HCT116 (cell line): Measurements from ENCODE around the gene TES. TPM values are rescaled to one million over a fixed set of nuclear protein-coding genes. Genes with fewer than 3 reads are reported as not detected.

Source experiments
- ATAC-seq: fragments of 200-7000 bp; cut with Tn5 transposase; 2 replicates; pipeline ENCODE4 v1.9.1; 2020; ENCODE audit warnings: mild to moderate bottlenecking, moderate library complexity
- BruUV-seq: library from RNA; stranded (reverse); fragments of 400-500 nt; replicated peaks from 2 replicates; lab custom pipeline; 2021; lab: Mats Ljungman, UMichigan
- CTCF ChIA-PET: fragments of 300-600 bp; sonication (Branson Sonifier 250); formaldehyde crosslinking; loops from one replicate; lab custom pipeline; 2021; ENCODE audit warnings: antibody characterized with exemption; lab: Charles Lee
- POLR2A ChIA-PET: fragments of 300-600, 350-600 bp; sonication (Branson Sonifier 250); formaldehyde crosslinking; loops from one replicate; lab custom pipeline; 2021; ENCODE audit warnings: antibody characterized with exemption; lab: Charles Lee
- RAD21 ChIA-PET, 2 experiments: fragments of 300-600 bp; sonication (Branson Sonifier 250); formaldehyde crosslinking; loops; one replicate each; lab custom pipeline; 2023; ENCODE audit warnings: low total read pairs in 2 of 2; ENCODE audit not compliant: uncharacterized antibody in 2 of 2, unreplicated experiment in 2 of 2, low non-redundant PET in 1 of 2; lab: Charles Lee
- DNase-seq: peaks from one replicate; pipeline ENCODE4 v3.0.0-alpha.2; 2010; ENCODE audit warnings: low read depth, low spot score
- H2AFZ ChIP-seq: fragments of 200-600 bp; shearing (Covaris generic), sonication (generic); 2 replicates; pipeline ENCODE4 v1.6.1; 2017; ENCODE audit warnings: low read depth, mixed run types, mixed read lengths, antibody characterized with exemption, low read length; ENCODE audit not compliant: poor library complexity, severe bottlenecking
- H3K27ac ChIP-seq: 2 replicates; pipeline ENCODE4 v1.5.1; 2012; ENCODE audit warnings: low read depth, low read length
- H3K27me3 ChIP-seq: fragments of 200-600 bp; sonication (generic); 2 replicates; pipeline ENCODE4 v1.6.1; 2016; ENCODE audit warnings: mixed run types, low read length, mixed read lengths; ENCODE audit not compliant: insufficient read depth
- H3K36me3 ChIP-seq, 2 experiments: fragments of 200-500 bp in 1 of 2; fragments of 200-600 bp in 1 of 2; sonication (Bioruptor generic) in 1 of 2; sonication (generic) in 1 of 2; 2 replicates each; pipeline versions ENCODE4 v1.5.1 to v1.6.1; 2014 to 2016; ENCODE audit warnings: low read length in 2 of 2, inconsistent platforms in 1 of 2, mixed read lengths in 1 of 2, mixed run types in 1 of 2; ENCODE audit not compliant: insufficient read depth in 2 of 2, control insufficient read depth in 1 of 2
- H3K4me1 ChIP-seq, 2 experiments: fragments of 200-600 bp in 1 of 2; sonication (generic) in 1 of 2; 2 replicates each; pipeline versions ENCODE4 v1.5.1 to v1.6.1; 2012 to 2017; ENCODE audit warnings: low read length in 2 of 2, inconsistent platforms in 1 of 2, mild to moderate bottlenecking in 1 of 2, mixed read lengths in 1 of 2, mixed run types in 1 of 2, moderate library complexity in 1 of 2; ENCODE audit not compliant: insufficient read depth in 2 of 2, control insufficient read depth in 1 of 2
- H3K4me2 ChIP-seq: fragments of 200-600 bp; sonication (generic); 2 replicates; pipeline ENCODE4 v1.6.1; 2017; ENCODE audit warnings: mixed run types, low read length, mixed read lengths
- H3K4me3 ChIP-seq, 2 experiments: fragments of 200-600 bp in 1 of 2; sonication (generic) in 1 of 2; replicated peaks in 1 of 2; 2 replicates each; pipeline ENCODE4 v1.5.1; 2011 to 2016; ENCODE audit warnings: low read length in 2 of 2, control low read depth in 1 of 2, low read depth in 1 of 2, mild to moderate bottlenecking in 1 of 2, mixed read lengths in 1 of 2, mixed run types in 1 of 2
- H3K79me2 ChIP-seq: fragments of 200-600 bp; sonication (generic); 2 replicates; pipeline ENCODE4 v1.6.1; 2017; ENCODE audit warnings: mild to moderate bottlenecking, mixed run types, low read length, moderate library complexity, mixed read lengths; ENCODE audit not compliant: insufficient read depth
- H3K9ac ChIP-seq: fragments of 200-600 bp; sonication (generic); 2 replicates; pipeline ENCODE4 v1.6.1; 2016; ENCODE audit warnings: low read length, mixed read lengths
- H3K9me2 ChIP-seq: fragments of 200-600 bp; sonication (generic), shearing (Covaris generic); 2 replicates; pipeline ENCODE4 v1.6.1; 2017; ENCODE audit warnings: mixed run types, mild to moderate bottlenecking, moderate library complexity; ENCODE audit not compliant: insufficient read depth
- H3K9me3 ChIP-seq, 2 experiments: fragments of 200-500 bp in 1 of 2; fragments of 200-600 bp in 1 of 2; sonication (Bioruptor generic) in 1 of 2; sonication (generic) in 1 of 2; 2 replicates each; pipeline ENCODE4 v1.6.1; 2014 to 2017; ENCODE audit warnings: low read length in 2 of 2, mixed read lengths in 2 of 2, inconsistent platforms in 1 of 2, low read depth in 1 of 2, mild to moderate bottlenecking in 1 of 2, mixed run types in 1 of 2, moderate library complexity in 1 of 2; ENCODE audit not compliant: control insufficient read depth in 1 of 2, insufficient read depth in 1 of 2
- H4K20me1 ChIP-seq: fragments of 200-600 bp; sonication (generic), shearing (Covaris generic); 2 replicates; pipeline ENCODE4 v1.6.1; 2017; ENCODE audit warnings: mixed run types, mild to moderate bottlenecking, moderate library complexity; ENCODE audit not compliant: insufficient read depth
- CBX3 ChIP-seq: IDR thresholded peaks from 2 replicates; pipeline ENCODE4 v1.6.1; 2012; ENCODE audit warnings: low read depth
- ELF1 ChIP-seq: IDR thresholded peaks from 2 replicates; pipeline ENCODE4 v1.6.1; 2012; ENCODE audit warnings: low read depth, borderline replicate concordance
- EZH2 ChIP-seq: fragments of 200-600 bp; sonication (generic); IDR thresholded peaks from 2 replicates; pipeline ENCODE4 v1.6.1; 2017; ENCODE audit warnings: antibody characterized with exemption, mixed run types
- EZH2phosphoT487 ChIP-seq: fragments of 200-600 bp; IDR thresholded peaks from 2 replicates; pipeline ENCODE4 v1.6.1; 2018; ENCODE audit warnings: antibody characterized with exemption, borderline replicate concordance
- JUND ChIP-seq: IDR thresholded peaks from 2 replicates; pipeline ENCODE4 v1.6.1; 2012
- POLR2A ChIP-seq: IDR thresholded peaks from 2 replicates; pipeline ENCODE4 v1.7.0; 2011; ENCODE audit warnings: borderline replicate concordance; ENCODE audit not compliant: insufficient read depth, insufficient read length; ENCODE audit errors: extremely low read depth
- POLR2AphosphoS5 ChIP-seq: IDR thresholded peaks from 2 replicates; pipeline ENCODE4 v1.6.1; 2011; ENCODE audit warnings: mild to moderate bottlenecking, low read depth, low read length, moderate library complexity
- RAD21 ChIP-seq: IDR thresholded peaks from 2 replicates; pipeline ENCODE4 v1.6.1; 2012; ENCODE audit warnings: low read depth, mild to moderate bottlenecking
- SIN3A ChIP-seq: IDR thresholded peaks from 2 replicates; pipeline ENCODE4 v1.6.1; 2012; ENCODE audit warnings: low read depth
- SP1 ChIP-seq: IDR thresholded peaks from 2 replicates; pipeline ENCODE4 v1.6.1; 2012; ENCODE audit warnings: low read depth
- TCF7L2 ChIP-seq: IDR thresholded peaks from 2 replicates; pipeline ENCODE4 v1.7.0; 2011; ENCODE audit warnings: borderline replicate concordance, inconsistent platforms; ENCODE audit not compliant: insufficient read depth, insufficient read length; ENCODE audit errors: extremely low read depth
- YY1 ChIP-seq: IDR thresholded peaks from 2 replicates; pipeline ENCODE4 v1.6.1; 2011; ENCODE audit warnings: low read length, low read depth, moderate library complexity, mild to moderate bottlenecking; ENCODE audit not compliant: insufficient replicate concordance; ENCODE audit errors: extremely low read depth
- ZFX ChIP-seq: fragments of 450-650 bp; IDR thresholded peaks from 2 replicates; pipeline ENCODE4 v1.6.1; 2017
- ZNF274 ChIP-seq: fragments of 200-500 bp; sonication (Bioruptor generic); IDR thresholded peaks from 2 replicates; pipeline ENCODE4 v1.6.1; 2014; ENCODE audit warnings: mild to moderate bottlenecking, low read depth, low read length, inconsistent platforms
- intact Hi-C: fragments of 100-400 bp; cut with micrococcal nuclease; formaldehyde crosslinking; loops from 2 replicates; pipeline ENCODE4 v1.10.0; 2022
- total RNA-seq: library from RNA; stranded (reverse); gene quantifications from one replicate; pipeline ENCODE4 v1.2.1, GENCODE V29; 2021; ENCODE audit not compliant: unreplicated experiment
- TF ChIP-seq, protein P1 (sequence below): IDR thresholded peaks from 2 replicates; pipeline ENCODE4 v1.6.1; 2012

The TES gene
- total RNA-seq, 1 experiment from 2014 or later, result 129 TPM

- H3K9ac ChIP-seq, result no peak overlapping the region
- CTCF ChIA-PET, result no interaction called here
- H3K27ac ChIP-seq, result no peak overlapping the region
- RAD21 ChIA-PET, result no interaction called here
- no peaks in the 10 kb centered on the region for H3K36me3 ChIP-seq
- BruUV-seq, result no TSS peak
- no peak for DNase-seq
- H3K4me2 ChIP-seq, result no peak overlapping the region
- H3K9me3 ChIP-seq, result no peaks in the 10 kb centered on the region
- POLR2A ChIA-PET, result no interaction called here
- no peaks in the 10 kb centered on the region for H3K9me2 ChIP-seq
- H4K20me1 ChIP-seq, result no peaks in the 10 kb centered on the region
- H3K27me3 ChIP-seq, result no peaks in the 10 kb centered on the region
- no peak for ATAC-seq
- intact Hi-C loops, result no loop called here
- no peaks in the 10 kb centered on the region for H3K4me1 ChIP-seq
- no peaks in the 10 kb centered on the region for H3K79me2 ChIP-seq
- TF ChIP-seq, protein P1, sequence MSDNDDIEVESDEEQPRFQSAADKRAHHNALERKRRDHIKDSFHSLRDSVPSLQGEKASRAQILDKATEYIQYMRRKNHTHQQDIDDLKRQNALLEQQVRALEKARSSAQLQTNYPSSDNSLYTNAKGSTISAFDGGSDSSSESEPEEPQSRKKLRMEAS, result no peak
- TF ChIP-seq POLR2A (no peak), ELF1 (no peak)
- H3K4me3 ChIP-seq, result no peak overlapping the region
- H2AFZ ChIP-seq, result no peak overlapping the region
Measured at GRCh38 chr7:116196947-116197346, 13.4 kb upstream of the TES start.

DNA sequence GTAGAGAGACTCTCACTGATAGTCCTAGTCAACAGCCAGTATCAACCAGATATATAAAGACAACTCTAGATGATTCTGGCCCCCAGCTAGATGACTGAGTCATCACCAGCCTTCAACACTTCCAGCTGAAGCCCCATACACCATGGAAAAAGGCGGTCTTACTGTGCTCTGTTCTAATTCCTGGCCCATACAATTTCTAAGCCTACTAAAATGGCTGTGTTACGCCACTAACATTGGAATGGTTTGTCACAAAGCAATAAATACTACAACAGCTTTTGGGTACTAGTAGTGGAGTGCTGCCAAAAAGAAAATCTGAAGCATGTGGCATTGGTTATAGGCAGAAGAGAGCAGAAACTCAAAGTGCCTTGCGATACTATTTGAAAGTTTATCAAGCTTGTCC lies 13.0 kb upstream of the TES start:
- intact Hi-C loops, result no loop called here
- Histone ChIP-seq H3K9ac (no peak overlapping the region), H3K9me2 (no peaks in the 10 kb centered on the region), H3K4me3 (no peak overlapping the region), H3K27ac (no peak overlapping the region), H2AFZ (no peak overlapping the region), H3K4me1 (no peaks in the 10 kb centered on the region), H4K20me1 (no peaks in the 10 kb centered on the region), H3K36me3 (no peaks in the 10 kb centered on the region), H3K9me3 (no peaks in the 10 kb centered on the region), H3K27me3 (no peaks in the 10 kb centered on the region), H3K79me2 (no peaks in the 10 kb centered on the region), H3K4me2 (no peak overlapping the region)
- ChIA-PET RAD21 (no interaction called here), CTCF (no interaction called here), POLR2A (no interaction called here)
- BruUV-seq, result no TSS peak
- ATAC-seq, result no peak
- TF ChIP-seq YY1 (no peak), TCF7L2 (no peak), SP1 (no peak), ELF1 (no peak), POLR2AphosphoS5 (no peak), EZH2phosphoT487 (no peak), CBX3 (no peak), POLR2A (no peak), SIN3A (no peak), ZNF274 (no peak), JUND (no peak), EZH2 (no peak), ZFX (no peak), RAD21 (no peak)
- TF ChIP-seq, protein P1, result no peak
- no peak for DNase-seq
